GM19395 (cell line): ENCODE measurements around the gene RS1.

Source experiments
- ATAC-seq: cut with Tn5 transposase; IDR thresholded peaks from one replicate; pipeline ENCODE4 v1.9.1; 2021; ENCODE audit warnings: mild to moderate bottlenecking, moderate library complexity; ENCODE audit not compliant: unreplicated experiment

RS1 gene

DNA sequence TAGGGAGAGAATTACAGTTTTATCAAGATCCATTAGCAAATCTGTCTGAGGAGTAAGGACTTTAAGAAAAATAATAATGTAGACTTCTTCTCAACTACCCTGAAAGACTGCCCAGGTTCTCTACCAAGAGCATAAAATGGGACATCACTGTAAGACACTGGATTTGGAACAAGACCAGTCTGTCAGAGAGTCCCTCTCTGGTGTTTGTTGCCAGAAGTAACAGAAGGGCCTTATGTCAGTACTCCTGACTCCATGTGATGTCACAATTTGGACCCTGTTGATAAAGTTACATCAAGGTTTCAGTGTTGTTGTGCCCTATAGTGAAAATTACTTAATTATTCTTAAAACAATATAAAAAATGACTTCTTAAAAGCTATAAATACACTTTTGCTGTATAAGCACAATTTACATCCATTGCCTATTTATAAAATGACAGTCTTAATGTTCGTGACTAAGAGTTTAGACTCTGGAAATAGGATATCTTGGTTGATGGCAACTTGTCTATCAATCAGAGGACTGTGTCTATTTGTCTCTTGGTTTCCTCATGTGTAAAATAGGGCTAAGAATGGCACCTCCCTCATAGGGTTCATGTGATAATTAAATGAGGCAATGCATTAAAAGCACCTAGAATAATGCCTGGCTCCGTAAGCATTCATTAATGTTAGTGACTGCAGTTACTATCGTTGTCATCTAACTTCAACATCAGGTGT lies 57.8 kb downstream of the RS1 start:
- ATAC-seq, result no peak

GRCh38 chrX:18607966-18608365 lies 63.9 kb downstream of the RS1 start:
- no peak for ATAC-seq

DNA sequence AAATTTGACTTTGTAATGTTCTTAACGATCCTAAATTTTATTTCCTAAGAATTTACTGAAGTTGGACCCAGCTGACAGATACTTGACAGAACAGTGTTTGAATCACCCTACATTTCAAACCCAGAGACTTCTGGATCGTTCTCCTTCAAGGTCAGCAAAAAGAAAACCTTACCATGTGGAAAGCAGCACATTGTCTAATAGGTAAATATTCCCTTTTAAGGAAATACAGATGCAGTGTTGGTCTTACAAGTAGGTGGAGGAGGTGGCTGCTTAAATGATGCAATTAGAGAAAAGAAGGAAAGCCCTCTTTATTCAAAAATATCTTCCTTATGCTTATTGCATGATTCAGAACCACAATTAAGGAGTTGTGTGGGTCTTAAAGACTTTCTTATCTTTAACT lies 73.5 kb downstream of the RS1 start:
- no peak for ATAC-seq

- no peak for ATAC-seq
Observed at GRCh38 chrX:18596096-18596495, 75.8 kb downstream of the RS1 start.

- ATAC-seq, result no peak
Observed at GRCh38 chrX:18594079-18594478, 77.8 kb downstream of the RS1 start.

- no peak for ATAC-seq
Observed at GRCh38 chrX:18591834-18592233, 80.1 kb downstream of the RS1 start.
